K562 (cell line): ENCODE results near the gene DCAF10. TPM values are rescaled to one million over a fixed set of nuclear protein-coding genes. Genes with fewer than 3 reads are reported as not detected.

Experiments used
- BMI1 ChIP-seq: fragments of 150-350 bp; IDR thresholded peaks from 2 replicates; pipeline ENCODE4 v1.6.1; 2014; ENCODE audit warnings: low read length
- GTF2E2 ChIP-seq: fragments of 200-800 bp; sonication (Bioruptor generic); IDR thresholded peaks from 2 replicates; pipeline ENCODE4 v1.6.1; 2016; ENCODE audit warnings: missing genetic modification characterization, missing compliant biosample characterization
- HDGF ChIP-seq: fragments of 450-650 bp; IDR thresholded peaks from 2 replicates; pipeline ENCODE4 v1.6.1; 2016
- HMG20A ChIP-seq: fragments of 450-650 bp; formaldehyde crosslinking; conservative IDR thresholded peaks from 2 replicates; pipeline ENCODE4 v1.4.0; 2020; ENCODE audit warnings: mild to moderate bottlenecking, mixed read lengths
- KAT8 ChIP-seq: fragments of 450-650 bp; IDR thresholded peaks from 2 replicates; pipeline ENCODE4 v1.6.1; 2016; ENCODE audit warnings: low read depth, mild to moderate bottlenecking
- MTF1 ChIP-seq: fragments of 250-450 bp; sonication (Bioruptor Pico); IDR thresholded peaks from 2 replicates; pipeline ENCODE4 v1.9.0; 2021; ENCODE audit warnings: moderate library complexity, mild to moderate bottlenecking, inconsistent platforms, borderline replicate concordance
- PHF21A ChIP-seq: fragments of 450-650 bp; IDR thresholded peaks from 2 replicates; pipeline ENCODE4 v1.6.1; 2017; ENCODE audit warnings: low read depth, borderline replicate concordance
- POLR3A ChIP-seq: IDR thresholded peaks from 2 replicates; pipeline ENCODE4 v1.6.1; 2011; ENCODE audit warnings: borderline replicate concordance, mild to moderate bottlenecking, moderate library complexity; ENCODE audit not compliant: insufficient read length, insufficient read depth; ENCODE audit errors: extremely low read depth
- PYGO2 ChIP-seq: fragments of 450-650 bp; IDR thresholded peaks from 2 replicates; pipeline ENCODE4 v1.6.1; 2016; ENCODE audit warnings: mild to moderate bottlenecking, missing genetic modification characterization, moderate library complexity, missing compliant biosample characterization
- STAT5B ChIP-seq: fragments of 250-450 bp; sonication (Bioruptor Pico); IDR thresholded peaks from 2 replicates; pipeline ENCODE4 v1.8.0; 2021; ENCODE audit warnings: mild to moderate bottlenecking, inconsistent platforms
- U2AF1 ChIP-seq: fragments of 200-400 bp; formaldehyde crosslinking; optimal IDR thresholded peaks from 2 replicates; pipeline ENCODE3; 2017; ENCODE audit warnings: mild to moderate bottlenecking, low read depth, low read length, moderate library complexity
- WHSC1 ChIP-seq: IDR thresholded peaks from one replicate; pipeline ENCODE4 v1.6.1; 2012; ENCODE audit warnings: low read length, control low read depth, inconsistent platforms
- ZKSCAN8 ChIP-seq: fragments of 200-800 bp; sonication (Bioruptor generic); IDR thresholded peaks from 2 replicates; pipeline ENCODE4 v1.6.1; 2016; ENCODE audit warnings: missing genetic modification characterization, missing compliant biosample characterization
- ZNF12 ChIP-seq: sonication (generic); formaldehyde crosslinking; IDR thresholded peaks from 2 replicates; pipeline ENCODE4 v1.4.0; 2020; ENCODE audit warnings: mild to moderate bottlenecking, missing genetic modification reagents
- ZNF134 ChIP-seq: fragments of 250-450 bp; sonication (Bioruptor Pico); conservative IDR thresholded peaks from 2 replicates; pipeline ENCODE4 v1.4.0; 2020
- ZNF197 ChIP-seq: fragments of 200-800 bp; sonication (Bioruptor generic); IDR thresholded peaks from 2 replicates; pipeline ENCODE4 v1.6.1; 2016; ENCODE audit warnings: low read depth, missing genetic modification characterization, missing compliant biosample characterization
- ZNF57 ChIP-seq: fragments of 450-650 bp; formaldehyde crosslinking; IDR thresholded peaks from 2 replicates; pipeline ENCODE4 v1.4.0; 2020; ENCODE audit warnings: mild to moderate bottlenecking, moderate library complexity
- ZNF75A ChIP-seq: fragments of 450-650 bp; formaldehyde crosslinking; IDR thresholded peaks from 2 replicates; pipeline ENCODE4 v1.4.0; 2020; ENCODE audit warnings: mild to moderate bottlenecking
- ZNF76 ChIP-seq: fragments of 250-450 bp; sonication (Bioruptor Pico); IDR thresholded peaks from 2 replicates; pipeline ENCODE4 v1.4.0; 2020; ENCODE audit warnings: mild to moderate bottlenecking, moderate library complexity, borderline replicate concordance
- ZNF766 ChIP-seq: fragments of 200-800 bp; sonication (Bioruptor generic); conservative IDR thresholded peaks from 2 replicates; pipeline ENCODE4 v1.6.1; 2016; ENCODE audit warnings: missing genetic modification characterization, missing compliant biosample characterization
- polyA plus RNA-seq, 8 experiments: library from polyadenylated mRNA; depleted of rRNA in 4 of 8; stranded (reverse) in 5 of 8; unstranded in 3 of 8; fragments of >200 nt; fragmentation: Nextera tagmentation in 2 of 8; fragmentation: Illumina TruSeq in 1 of 8; extraction: Ambion mirVana in 2 of 8; extraction: Trizol in 1 of 8; gene quantifications; 2 replicates each; pipeline versions ENCODE4 v1.2.1 to v1.2.3, GENCODE V29; 2011 to 2014; ENCODE audit warnings: inconsistent platforms in 1 of 8, missing spikeins in 1 of 8
- total RNA-seq, 7 experiments: library from RNA; depleted of rRNA in 6 of 7; stranded (reverse); fragments of >200 nt in 6 of 7; fragmentation: Illumina TruSeq in 2 of 7; extraction: Trizol in 2 of 7; gene quantifications; 2 replicates each; pipeline versions ENCODE4 v1.2.1 to v1.2.3, GENCODE V29; 2011 to 2021; ENCODE audit warnings: low replicate concordance in 1 of 7
- TF ChIP-seq, protein P1 (sequence below): fragments of 450-650 bp; conservative IDR thresholded peaks from 2 replicates; pipeline ENCODE4 v1.6.1; 2016; ENCODE audit warnings: missing genetic modification characterization, low read depth, mild to moderate bottlenecking, control low read depth, missing compliant biosample characterization
- TF ChIP-seq, protein P2 (sequence below), 3 experiments: fragments of 200-800 bp in 1 of 3; sonication (Bioruptor generic) in 1 of 3; sonication (generic) in 1 of 3; formaldehyde crosslinking in 1 of 3; IDR thresholded peaks; 2 replicates each; pipeline versions ENCODE4 v1.6.1 to v1.8.0; 2016 to 2022; ENCODE audit warnings: mild to moderate bottlenecking in 2 of 3, missing compliant biosample characterization in 2 of 3, missing genetic modification characterization in 2 of 3, missing genetic modification reagents in 1 of 3
- TF ChIP-seq, protein P3 (sequence below), 3 experiments: fragments of 200-800 bp in 1 of 3; fragments of 250-450 bp in 1 of 3; fragments of 450-650 bp in 1 of 3; sonication (Bioruptor Pico) in 1 of 3; sonication (Bioruptor generic) in 1 of 3; formaldehyde crosslinking in 1 of 3; IDR thresholded peaks; 2 replicates each; pipeline versions ENCODE4 v1.6.1 to v1.8.0; 2016 to 2022; ENCODE audit warnings: mild to moderate bottlenecking in 2 of 3, missing genetic modification characterization in 2 of 3, missing compliant biosample characterization in 1 of 3, moderate library complexity in 1 of 3

DCAF10 gene
- total and polyA plus RNA-seq, 9 of the 15 experiments (the other 6 are each of a cell fraction or from before 2014, with no cell fraction given) = 6.8 to 40.1 (median 16.9) TPM

DNA sequence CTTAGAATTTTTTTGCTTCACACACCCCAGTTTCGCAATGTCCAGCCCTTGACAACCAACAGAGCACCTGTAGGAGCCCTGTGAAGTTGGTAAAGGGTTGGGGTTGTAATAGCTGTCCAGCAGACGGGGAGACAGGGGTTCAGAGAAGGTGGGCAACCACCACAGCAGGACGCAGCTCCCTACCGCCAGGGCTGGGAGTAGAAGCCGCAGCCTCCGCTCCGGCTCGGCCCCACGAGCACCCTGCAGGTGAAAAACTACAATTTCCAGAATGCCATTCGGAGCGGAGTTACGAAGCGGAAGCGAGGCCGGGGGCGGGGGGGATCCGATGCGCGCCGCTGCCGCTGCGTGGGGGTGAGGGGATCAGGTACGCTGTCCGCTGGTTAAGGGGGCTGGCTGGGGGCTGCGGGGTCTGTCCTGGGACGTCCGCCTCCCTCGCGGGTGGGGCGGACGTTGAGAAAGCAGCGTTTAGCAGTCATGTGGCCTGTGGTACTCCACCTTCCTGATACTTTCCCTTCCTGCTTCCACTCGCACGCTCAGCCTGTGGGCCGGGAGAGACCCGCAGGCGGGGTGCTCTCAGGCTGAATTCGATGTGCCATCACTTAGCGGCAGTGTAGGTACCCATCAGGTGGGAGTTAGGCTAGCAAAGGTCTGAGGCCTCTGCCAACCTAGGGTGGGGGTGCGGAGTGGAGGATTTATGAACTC lies 47.0 kb upstream of the DCAF10 start, which contains the start of gene TRMT10B (continued):
- no peak for TF ChIP-seq WHSC1
- TF ChIP-seq, protein P1, sequence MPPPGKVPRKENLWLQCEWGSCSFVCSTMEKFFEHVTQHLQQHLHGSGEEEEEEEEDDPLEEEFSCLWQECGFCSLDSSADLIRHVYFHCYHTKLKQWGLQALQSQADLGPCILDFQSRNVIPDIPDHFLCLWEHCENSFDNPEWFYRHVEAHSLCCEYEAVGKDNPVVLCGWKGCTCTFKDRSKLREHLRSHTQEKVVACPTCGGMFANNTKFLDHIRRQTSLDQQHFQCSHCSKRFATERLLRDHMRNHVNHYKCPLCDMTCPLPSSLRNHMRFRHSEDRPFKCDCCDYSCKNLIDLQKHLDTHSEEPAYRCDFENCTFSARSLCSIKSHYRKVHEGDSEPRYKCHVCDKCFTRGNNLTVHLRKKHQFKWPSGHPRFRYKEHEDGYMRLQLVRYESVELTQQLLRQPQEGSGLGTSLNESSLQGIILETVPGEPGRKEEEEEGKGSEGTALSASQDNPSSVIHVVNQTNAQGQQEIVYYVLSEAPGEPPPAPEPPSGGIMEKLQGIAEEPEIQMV (tag) = peak; percentile 65; the same call in 1 of the 2 replicates
- TF ChIP-seq KAT8 = no peak
- TF ChIP-seq HDGF = no peak
- no peak for TF ChIP-seq STAT5B (CRISPR knock-in tag)
- TF ChIP-seq ZNF57 (CRISPR knock-in tag) = no peak
- TF ChIP-seq GTF2E2 (tag) = 0 out of 2 replicates have a peak, but pooled peaks have one; percentile 53
- no peak for TF ChIP-seq POLR3A
- TF ChIP-seq, protein P2, sequence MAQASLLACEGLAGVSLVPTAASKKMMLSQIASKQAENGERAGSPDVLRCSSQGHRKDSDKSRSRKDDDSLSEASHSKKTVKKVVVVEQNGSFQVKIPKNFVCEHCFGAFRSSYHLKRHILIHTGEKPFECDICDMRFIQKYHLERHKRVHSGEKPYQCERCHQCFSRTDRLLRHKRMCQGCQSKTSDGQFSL (CRISPR knock-in tag; IDR thresholded peaks at IDR 0.05) = peak; percentile 60
- TF ChIP-seq, protein P2 (tag; IDR thresholded peaks at IDR 0.05) = peak in 1 of 2 experiments; percentile 37; a peak in 1 of 4 replicates
- no peak for TF ChIP-seq ZNF75A (CRISPR knock-in tag)
- no peak for TF ChIP-seq ZNF76
- TF ChIP-seq, protein P3, sequence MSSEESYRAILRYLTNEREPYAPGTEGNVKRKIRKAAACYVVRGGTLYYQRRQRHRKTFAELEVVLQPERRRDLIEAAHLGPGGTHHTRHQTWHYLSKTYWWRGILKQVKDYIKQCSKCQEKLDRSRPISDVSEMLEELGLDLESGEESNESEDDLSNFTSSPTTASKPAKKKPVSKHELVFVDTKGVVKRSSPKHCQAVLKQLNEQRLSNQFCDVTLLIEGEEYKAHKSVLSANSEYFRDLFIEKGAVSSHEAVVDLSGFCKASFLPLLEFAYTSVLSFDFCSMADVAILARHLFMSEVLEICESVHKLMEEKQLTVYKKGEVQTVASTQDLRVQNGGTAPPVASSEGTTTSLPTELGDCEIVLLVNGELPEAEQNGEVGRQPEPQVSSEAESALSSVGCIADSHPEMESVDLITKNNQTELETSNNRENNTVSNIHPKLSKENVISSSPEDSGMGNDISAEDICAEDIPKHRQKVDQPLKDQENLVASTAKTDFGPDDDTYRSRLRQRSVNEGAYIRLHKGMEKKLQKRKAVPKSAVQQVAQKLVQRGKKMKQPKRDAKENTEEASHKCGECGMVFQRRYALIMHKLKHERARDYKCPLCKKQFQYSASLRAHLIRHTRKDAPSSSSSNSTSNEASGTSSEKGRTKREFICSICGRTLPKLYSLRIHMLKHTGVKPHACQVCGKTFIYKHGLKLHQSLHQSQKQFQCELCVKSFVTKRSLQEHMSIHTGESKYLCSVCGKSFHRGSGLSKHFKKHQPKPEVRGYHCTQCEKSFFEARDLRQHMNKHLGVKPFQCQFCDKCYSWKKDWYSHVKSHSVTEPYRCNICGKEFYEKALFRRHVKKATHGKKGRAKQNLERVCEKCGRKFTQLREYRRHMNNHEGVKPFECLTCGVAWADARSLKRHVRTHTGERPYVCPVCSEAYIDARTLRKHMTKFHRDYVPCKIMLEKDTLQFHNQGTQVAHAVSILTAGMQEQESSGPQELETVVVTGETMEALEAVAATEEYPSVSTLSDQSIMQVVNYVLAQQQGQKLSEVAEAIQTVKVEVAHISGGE (CRISPR knock-in tag; IDR thresholded peaks at IDR 0.05) = peak in 1 of 3 experiments; percentile 65; a peak in 1 of 6 replicates
- TF ChIP-seq MTF1 (CRISPR knock-in tag) = no peak
- no peak for TF ChIP-seq PHF21A
- TF ChIP-seq ZNF766 (CRISPR knock-in tag) = 0 out of 2 replicates have a peak, but pooled peaks have one; percentile 14
- no peak for TF ChIP-seq HMG20A (CRISPR knock-in tag)
- TF ChIP-seq ZNF197 = no peak
- no peak for TF ChIP-seq ZNF12 (CRISPR knock-in tag)
- TF ChIP-seq U2AF1 = no peak
- TF ChIP-seq PYGO2 (tag) = no peak
- TF ChIP-seq ZKSCAN8 = no peak
- TF ChIP-seq BMI1 = no peak
- no peak for TF ChIP-seq ZNF134
